Measurements from ENCODE around the gene AHRR.
A peak's percentile ranks its signal among the peaks of the same experiment; 100 is the strongest.
"Not testable (repeated sequence)": the region's sequence is repeated elsewhere in the genome, so short reads cannot be mapped to it uniquely, and the experiment has no call there.

AHRR gene

GRCh38 chr5:368183-369084 lies 46.9 kb downstream of the AHRR start:
- no peak for DNase-seq

- DNase-seq: no peak
Observed at GRCh38 chr5:369151-369868, 47.8 kb downstream of the AHRR start.

- not testable (repeated sequence) for DNase-seq
Observed at GRCh38 chr5:369869-370236, 48.3 kb downstream of the AHRR start.

- no peak for DNase-seq
Observed at GRCh38 chr5:370311-370958, 48.9 kb downstream of the AHRR start.

- DNase-seq: no peak
Observed at GRCh38 chr5:370959-371810, 49.7 kb downstream of the AHRR start.

- DNase-seq: no peak
Observed at GRCh38 chr5:371811-372555, 50.5 kb downstream of the AHRR start.

GRCh38 chr5:372556-372995 lies 51.1 kb downstream of the AHRR start:
- DNase-seq: no peak

GRCh38 chr5:372996-373709 lies 51.6 kb downstream of the AHRR start:
- DNase-seq: no peak

GRCh38 chr5:373710-374602 lies 52.4 kb downstream of the AHRR start:
- DNase-seq: peak; percentile 77

GRCh38 chr5:374631-375335 lies 53.3 kb downstream of the AHRR start:
- peak in 1 of 2 experiments; percentile 21 for DNase-seq

GRCh38 chr5:375336-375920 lies 53.9 kb downstream of the AHRR start:
- peak in 1 of 2 experiments; percentile 9 for DNase-seq

GRCh38 chr5:375921-376798 lies 54.6 kb downstream of the AHRR start:
- DNase-seq: peak in 1 of 2 experiments; percentile 7

GRCh38 chr5:376799-377325 lies 55.3 kb downstream of the AHRR start:
- DNase-seq: peak in 1 of 2 experiments; percentile 2

GRCh38 chr5:377326-377981 lies 55.9 kb downstream of the AHRR start:
- DNase-seq: peak in 1 of 2 experiments; percentile 4

GRCh38 chr5:378301-378891 lies 56.9 kb downstream of the AHRR start:
- peak in 1 of 2 experiments; percentile 62 for DNase-seq

GRCh38 chr5:378976-379742 lies 57.6 kb downstream of the AHRR start:
- peak in 1 of 2 experiments; percentile 37 for DNase-seq
